ENCODE results near the gene MAPK8IP3.

Gene MAPK8IP3

DNA sequence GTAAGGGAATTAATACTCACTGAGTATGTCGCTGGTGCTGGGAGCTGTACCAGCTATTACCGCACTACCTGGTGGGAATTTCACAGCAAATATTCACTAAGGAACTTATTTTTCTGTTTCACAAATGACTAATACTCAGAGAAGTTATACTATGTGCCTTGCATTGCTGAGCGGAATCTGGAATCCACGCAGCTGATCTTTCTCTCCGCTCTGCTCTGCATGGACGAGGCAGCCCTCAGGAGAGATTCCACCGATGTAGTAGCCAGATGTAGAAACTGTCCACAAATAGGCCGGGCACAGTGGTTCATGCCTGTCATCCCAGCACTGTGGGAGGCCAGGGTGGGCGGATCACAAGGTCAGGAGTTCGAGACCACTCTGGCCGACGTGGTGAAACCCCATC is 48.2 kb downstream of the MAPK8IP3 start:
- no peak for DNase-seq (ENCODE audit: low read depth)
- no peak overlapping the region for H3K4me3 ChIP-seq (ENCODE audit: low read depth, low read length)
- no peak for TF ChIP-seq CTCF (conservative IDR thresholded peaks at IDR 0.05; ENCODE audit: low read depth, low read length)

DNA sequence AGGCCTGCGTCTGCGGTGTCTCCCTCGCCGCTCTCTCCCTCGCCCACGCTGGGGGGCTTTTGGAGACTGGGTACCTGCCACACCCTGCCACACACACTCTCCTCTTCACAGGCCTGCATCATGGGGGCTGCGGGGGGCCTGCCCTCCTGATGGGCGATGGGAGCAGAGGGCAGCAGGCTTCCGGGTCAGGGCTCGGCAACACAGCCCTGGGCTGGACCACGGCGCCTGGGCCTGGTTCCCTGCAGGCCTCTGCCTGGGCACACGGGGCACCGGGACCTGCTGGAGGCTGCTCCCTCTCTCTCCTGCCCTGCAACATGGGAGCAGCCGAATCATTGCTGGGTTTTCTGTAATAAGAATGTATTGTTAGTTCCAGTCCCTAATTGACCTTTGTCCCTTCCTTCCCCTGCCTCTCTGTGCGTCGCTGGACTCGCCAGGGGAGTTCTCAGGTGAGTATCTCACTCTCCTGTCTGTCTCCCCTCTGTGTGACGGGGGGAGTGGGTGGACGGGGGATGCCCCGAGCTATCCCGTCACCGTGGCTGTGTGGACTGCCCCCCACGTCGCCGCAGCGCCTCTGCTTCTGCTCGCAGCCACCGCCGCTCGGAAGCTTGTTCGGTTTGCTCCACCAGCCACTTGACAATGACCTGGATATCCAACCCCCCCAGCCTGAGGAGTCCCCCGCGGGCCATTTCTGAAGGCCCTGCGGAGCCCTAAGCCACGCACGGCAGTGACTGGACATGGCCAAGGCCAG is 51.9 kb downstream of the MAPK8IP3 start:
- TF ChIP-seq CTCF (conservative IDR thresholded peaks at IDR 0.05; ENCODE audit: low read depth, low read length), result no peak
- H3K4me3 ChIP-seq (ENCODE audit: low read depth, low read length), result no peak overlapping the region
- DNase-seq (ENCODE audit: low read depth), result no peak

DNA sequence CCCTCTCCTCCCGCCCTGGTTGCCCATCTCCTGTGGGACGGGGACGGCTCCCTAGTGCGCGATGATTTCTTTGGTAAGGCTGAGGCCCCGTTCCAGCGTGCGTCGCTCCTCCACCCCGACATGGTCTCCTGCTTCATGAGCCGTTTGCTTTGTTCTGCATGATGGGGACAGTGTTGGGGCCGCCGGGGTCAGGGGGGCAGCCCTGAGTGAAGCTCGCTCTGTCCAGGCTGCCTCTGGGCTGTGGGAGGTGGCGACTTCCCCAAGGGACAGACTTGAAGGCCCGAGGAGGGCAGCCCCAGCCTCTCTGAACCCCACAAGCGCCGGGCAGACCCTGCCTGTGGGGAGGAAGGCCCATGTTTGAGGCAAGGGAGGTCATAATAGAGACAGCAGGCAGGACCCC is 52.9 kb downstream of the MAPK8IP3 start:
- no peak for DNase-seq (ENCODE audit: low read depth)
- H3K4me3 ChIP-seq (ENCODE audit: low read depth, low read length), result no peak overlapping the region
- no peak for TF ChIP-seq CTCF (conservative IDR thresholded peaks at IDR 0.05; ENCODE audit: low read depth, low read length)

DNA sequence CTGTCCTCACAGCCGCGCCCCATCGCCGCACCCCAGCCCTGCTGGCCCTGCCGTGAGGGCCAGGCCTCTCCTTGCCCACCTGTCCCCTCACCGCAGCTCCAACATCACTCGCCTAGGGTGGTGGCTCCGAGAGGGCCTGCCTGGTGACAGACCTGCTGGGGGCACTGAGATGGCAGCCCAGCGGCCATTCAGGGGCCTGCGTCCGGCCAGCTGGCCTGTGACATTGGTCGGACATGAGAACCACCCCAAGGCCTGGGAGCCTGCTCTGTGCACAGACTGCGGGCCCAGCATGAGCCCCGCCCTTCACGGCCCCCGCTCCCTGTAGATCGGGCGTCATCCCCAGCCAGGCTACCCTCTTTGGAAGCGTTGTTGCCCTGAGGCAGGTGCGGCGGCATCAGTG is 53.5 kb downstream of the MAPK8IP3 start:
- no peak for TF ChIP-seq CTCF (conservative IDR thresholded peaks at IDR 0.05; ENCODE audit: low read depth, low read length)
- H3K4me3 ChIP-seq (ENCODE audit: low read depth, low read length), result no peak overlapping the region
- no peak for DNase-seq (ENCODE audit: low read depth)

DNA sequence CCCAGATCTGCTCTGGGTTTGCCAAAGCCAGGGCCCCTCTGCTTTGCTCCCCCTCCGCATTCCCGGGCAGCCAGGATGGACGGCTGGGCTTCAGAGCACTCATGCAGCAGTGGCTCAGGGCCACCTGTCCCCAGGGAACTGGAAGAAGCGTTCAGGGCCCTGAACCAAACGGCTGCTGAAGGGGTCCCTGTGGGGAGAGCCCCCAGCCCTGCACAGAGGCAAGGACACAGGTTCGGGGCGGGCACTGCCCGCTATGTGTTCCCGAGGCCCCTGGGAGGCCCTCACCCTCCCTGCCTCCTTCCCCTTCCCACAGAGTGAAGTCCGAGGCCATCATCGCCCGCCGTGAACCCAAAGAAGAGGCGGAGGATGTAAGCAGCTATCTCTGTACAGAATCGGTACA is 54.9 kb downstream of the MAPK8IP3 start:
- no peak overlapping the region for H3K4me3 ChIP-seq (ENCODE audit: low read depth, low read length)
- no peak for DNase-seq (ENCODE audit: low read depth)
- no peak for TF ChIP-seq CTCF (conservative IDR thresholded peaks at IDR 0.05; ENCODE audit: low read depth, low read length)

DNA sequence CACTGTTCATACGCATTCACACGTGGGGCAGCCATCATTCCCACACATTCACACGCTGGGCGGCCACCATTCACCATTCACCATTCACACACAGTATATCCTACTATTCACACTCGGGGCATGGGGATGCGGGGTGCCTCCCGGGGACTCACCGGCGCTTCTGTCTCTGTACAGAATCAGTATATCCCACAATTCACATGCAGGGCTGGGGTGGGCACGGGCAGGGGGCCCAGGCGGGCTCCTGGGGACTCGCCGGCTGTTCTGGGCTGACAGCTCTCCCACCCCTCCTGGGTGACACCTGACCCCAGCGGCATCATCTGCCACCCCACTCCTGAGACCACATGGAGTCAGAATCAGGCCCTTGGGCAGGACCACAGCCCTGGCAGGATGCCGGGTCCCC is 55.8 kb downstream of the MAPK8IP3 start:
- DNase-seq (ENCODE audit: low read depth), result no peak
- TF ChIP-seq CTCF (conservative IDR thresholded peaks at IDR 0.05; ENCODE audit: low read depth, low read length), result no peak
- no peak overlapping the region for H3K4me3 ChIP-seq (ENCODE audit: low read depth, low read length)

DNA sequence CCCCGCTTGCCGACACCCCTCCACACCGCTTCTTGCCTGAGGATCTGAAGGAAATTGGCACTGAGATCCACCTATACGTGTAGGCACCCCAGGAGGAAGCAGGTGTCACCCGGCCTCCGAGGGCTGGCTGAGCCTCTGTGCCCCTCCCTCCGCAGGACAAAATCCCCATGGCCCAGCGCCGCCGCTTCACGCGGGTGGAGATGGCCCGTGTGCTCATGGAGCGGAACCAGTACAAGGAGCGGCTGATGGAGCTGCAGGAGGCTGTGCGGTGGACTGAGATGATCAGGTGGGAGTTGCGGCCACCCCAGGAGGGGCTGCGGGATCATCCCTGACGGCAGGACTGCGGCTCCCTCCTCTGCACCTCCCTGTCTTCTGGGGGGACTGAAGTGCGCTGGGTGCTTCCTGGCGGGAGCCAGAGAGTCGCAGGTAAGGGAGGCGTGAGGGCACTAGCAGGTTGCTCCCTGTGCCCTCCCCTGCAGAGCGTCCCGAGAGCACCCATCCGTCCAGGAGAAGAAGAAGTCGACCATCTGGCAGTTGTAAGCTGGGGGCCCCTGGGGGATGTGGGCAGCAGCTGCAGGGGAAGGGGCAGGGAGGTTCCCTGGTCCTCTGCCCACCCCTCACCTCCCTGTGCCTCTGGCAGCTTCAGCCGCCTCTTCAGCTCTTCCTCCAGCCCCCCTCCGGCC is 56.3 kb downstream of the MAPK8IP3 start:
- no peak overlapping the region for H3K4me3 ChIP-seq (ENCODE audit: low read depth, low read length)
- no peak for DNase-seq (ENCODE audit: low read depth)
- TF ChIP-seq CTCF (conservative IDR thresholded peaks at IDR 0.05; ENCODE audit: low read depth, low read length), result no peak

Data from choroid plexus epithelial cell (primary cell).